ENCODE measurements around the gene AP1M1.
A peak's percentile ranks its signal among the peaks of the same experiment; 100 is the strongest.

Gene AP1M1

GRCh38 chr19:16185123-16185767 lies 12.5 kb upstream of the AP1M1 start, which contains the start of gene FAM32A:
TSS of gene FAM32A (plus strand) at chr19:16185410. CDS start at chr19:16185443, 33 bp downstream.
- DNase-seq (ENCODE audit: low read depth) = peak; percentile 99

- peak; percentile 70 for DNase-seq (ENCODE audit: low read depth)
These were observed 12.0 kb upstream of the AP1M1 start for GRCh38 chr19:16185768-16186123.

DNA sequence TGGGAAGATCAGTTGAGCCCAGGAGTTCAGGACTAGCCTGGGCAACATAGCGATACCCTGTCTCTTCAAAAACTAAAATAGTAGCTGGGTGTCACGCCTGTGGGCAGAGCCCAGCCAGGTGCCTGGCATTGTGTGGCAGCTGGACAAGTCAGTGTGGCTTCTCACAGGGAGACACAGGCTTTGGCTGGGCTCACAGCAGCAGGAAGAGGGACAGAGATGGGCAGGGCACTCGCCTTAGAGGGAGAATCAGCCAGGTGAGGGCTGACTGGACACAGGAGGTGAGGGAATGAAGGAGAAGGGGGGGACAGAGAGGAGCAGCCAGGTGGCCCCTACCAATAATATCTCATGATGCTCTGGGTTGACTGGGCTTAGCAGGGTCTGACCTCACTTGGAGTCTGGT lies 9.2 kb upstream of the AP1M1 start:
- no peak for DNase-seq (ENCODE audit: low read depth)

- no peak for DNase-seq (ENCODE audit: low read depth)
These were observed 7.5 kb upstream of the AP1M1 start for GRCh38 chr19:16190198-16190597.

- no peak for DNase-seq (ENCODE audit: low read depth)
These were observed 7.0 kb upstream of the AP1M1 start for GRCh38 chr19:16190736-16191135.

- DNase-seq (ENCODE audit: low read depth) = no peak
These were observed 6.3 kb upstream of the AP1M1 start for GRCh38 chr19:16191216-16191908.

DNA sequence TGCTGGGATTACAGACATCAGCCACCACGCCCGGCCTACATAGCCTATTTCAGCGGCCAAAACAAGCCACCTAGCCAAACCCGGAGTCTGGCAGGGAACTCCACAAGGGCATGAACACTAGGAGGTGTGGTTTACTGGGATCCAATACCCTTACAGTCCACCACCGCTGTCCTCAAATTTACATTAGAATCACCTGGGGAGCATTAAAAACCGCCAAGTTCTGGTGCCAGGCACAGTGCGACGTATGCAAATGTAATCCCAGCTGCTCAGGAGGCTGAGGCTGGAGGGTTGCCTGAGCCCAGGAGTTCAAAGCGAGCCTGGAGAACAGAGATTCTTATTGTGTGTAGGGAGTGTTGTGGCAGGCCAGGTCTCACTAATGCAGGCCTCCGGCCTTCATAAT lies 4.2 kb upstream of the AP1M1 start:
- no peak for DNase-seq (ENCODE audit: low read depth)

DNA sequence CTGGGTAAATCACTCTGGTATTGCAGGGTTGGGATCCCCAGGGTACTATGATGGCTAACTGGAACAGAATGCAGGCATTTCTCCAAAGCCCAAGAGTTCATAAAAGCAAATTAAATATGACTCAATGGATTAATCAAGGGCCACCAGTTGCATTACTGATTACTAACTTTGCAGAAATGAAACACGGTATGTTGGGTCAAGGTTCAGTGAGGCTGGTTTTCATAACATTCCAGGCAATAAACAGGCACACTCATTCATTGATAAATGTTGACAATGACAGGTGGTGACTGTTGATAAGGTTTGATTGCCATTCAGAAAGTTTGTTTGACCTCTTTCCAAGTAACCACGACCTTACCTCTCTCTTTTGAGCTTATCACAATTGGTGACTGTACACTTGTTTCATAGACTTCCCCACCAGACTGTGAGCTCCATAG lies 506 bp upstream of the AP1M1 start:
- peak; percentile 92 for DNase-seq (ENCODE audit: low read depth)

DNA sequence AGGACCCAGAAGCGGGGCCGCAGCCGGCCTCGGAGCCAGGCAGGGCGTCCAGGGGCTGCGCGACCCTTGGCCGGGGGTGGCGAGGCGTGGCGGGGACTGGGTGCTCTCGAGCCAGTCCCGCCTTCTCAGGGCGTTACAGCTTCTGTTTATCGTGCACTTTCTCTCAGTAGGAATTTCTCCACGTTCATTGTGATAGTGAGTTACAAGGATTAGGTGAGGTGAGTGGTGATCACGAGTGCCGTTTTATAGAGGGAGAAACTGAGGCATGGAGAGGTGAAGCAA lies 600 bp downstream of the AP1M1 start:
- DNase-seq (ENCODE audit: low read depth) = peak; percentile 17

- no peak for DNase-seq (ENCODE audit: low read depth)
These were observed 1.7 kb downstream of the AP1M1 start for GRCh38 chr19:16199275-16199932.

DNA sequence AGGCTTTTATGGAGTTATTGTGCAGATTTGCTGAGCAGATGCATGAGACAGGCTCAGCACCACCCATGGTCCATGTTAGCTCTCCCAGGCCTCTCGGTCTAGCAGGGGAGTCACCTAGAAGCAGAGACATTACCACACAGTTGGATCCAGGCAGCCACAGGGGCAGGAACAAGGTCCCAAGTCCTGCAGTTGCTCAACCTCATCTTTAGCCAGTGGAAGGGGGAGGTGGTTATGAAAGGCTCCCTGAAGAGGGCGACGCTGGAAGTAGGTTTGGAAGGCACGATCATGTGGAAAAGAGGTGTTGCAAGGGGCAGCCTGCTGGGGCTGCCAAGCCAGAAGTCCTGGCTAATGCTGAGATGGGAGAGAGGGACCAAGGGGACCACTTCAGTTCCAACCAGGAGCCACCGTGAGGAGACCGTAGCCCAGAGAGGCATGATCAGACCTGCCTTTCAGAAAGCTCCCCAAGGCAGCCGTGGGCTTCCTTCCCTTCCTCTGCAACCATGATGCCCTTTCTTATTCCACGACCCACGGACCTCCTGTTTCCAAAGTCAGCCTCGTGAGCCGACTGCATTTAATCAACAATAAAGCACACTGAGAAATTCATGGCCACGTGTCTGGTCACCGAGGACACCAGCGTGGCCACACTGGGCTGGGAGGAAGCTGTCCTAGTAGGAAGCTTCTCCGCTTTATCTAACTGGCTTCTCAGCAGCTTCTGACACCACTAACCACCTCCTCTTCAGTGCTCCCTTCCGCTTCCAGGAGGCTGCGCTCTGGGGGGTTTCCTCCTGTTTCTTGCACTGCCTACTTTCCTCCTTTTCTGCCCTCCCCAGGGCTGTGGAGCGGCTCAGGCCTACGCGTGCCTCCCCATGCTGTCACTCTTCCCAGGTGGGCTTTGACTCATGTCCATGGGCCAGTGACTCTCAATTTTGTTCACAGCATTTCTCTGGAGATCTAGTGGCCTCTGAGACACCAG lies 2.6 kb downstream of the AP1M1 start:
- no peak for DNase-seq (ENCODE audit: low read depth)

DNA sequence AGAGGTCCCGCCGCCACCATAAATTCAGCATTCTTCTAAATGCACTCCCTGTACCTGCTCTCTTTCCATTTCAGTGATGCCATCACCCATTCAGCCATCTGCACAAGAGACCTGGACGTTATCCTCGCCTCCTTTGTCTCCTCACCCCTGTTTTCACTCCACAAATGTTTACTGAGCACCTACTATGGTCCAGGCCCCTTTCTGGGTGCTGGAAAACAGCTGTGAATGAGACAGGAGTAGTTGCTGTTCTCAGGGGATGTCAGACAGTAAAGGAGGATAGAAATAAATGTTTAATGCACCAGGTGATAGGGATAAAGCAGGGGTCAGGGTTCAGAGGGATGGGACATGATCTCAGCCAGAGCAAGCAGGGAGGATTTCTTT lies 3.3 kb downstream of the AP1M1 start:
- no peak for DNase-seq (ENCODE audit: low read depth)

DNA sequence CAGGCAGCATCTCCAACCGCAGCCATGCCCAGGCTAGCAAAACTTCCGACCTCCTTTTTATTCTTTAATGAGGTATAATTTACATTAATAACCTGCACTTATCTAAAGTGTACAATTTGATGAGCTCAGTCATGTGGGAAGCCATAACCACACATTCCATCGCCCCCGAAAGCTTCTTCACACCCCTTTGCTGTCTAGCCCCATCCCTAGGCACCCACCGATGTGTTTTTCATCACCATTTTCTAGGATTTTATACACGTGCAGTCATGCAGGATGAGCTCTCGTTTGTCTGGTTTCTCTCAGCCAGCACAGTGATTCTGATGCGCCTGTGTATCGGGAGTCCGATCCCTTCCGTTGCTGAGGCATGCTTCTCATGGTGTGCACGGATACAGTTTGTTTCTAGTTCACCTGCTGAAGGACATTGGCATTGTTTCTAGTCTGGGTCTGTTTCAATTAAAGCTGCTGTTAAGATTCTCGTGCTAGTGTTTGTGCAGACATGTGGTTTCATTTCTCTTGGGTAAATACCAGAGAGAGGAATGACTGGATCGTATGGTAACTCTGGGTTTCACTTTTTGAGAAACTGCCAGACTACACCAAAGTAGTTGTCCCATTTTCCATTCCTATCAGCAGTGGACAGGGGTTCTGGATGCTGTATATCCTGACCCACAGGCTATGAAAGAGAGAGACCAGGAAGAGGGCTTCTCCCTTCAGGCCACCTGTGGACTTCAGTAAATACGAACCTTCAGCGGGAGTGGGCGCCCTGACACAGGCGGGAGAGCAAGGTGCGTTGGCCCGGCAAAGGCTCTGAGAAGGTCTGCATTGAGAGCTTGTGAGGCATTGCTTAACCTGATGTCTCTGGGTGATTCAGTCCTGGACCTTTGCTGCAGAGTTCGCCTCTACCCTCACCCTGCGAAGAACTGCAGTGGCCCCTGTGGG lies 4.9 kb downstream of the AP1M1 start:
- no peak for DNase-seq (ENCODE audit: low read depth)

GRCh38 chr19:16203256-16204004 lies 5.7 kb downstream of the AP1M1 start:
- no peak for DNase-seq (ENCODE audit: low read depth)

DNA sequence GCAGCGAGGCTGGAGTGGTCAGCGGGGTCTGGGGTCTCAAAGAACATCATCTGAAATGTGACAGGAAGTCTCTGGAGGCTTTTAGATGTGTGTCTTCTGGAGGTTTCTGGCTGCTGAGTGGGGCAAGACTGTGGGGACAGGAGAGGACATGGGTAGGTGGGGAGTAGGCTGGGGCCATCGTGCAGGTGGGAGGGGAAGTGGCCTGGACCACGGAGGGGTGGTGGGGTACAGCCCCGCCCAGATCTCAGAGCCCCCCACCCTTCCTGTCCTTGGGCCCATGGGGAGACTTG lies 6.2 kb downstream of the AP1M1 start:
- DNase-seq (ENCODE audit: low read depth) = no peak

- no peak for DNase-seq (ENCODE audit: low read depth)
These were observed 7.7 kb downstream of the AP1M1 start for GRCh38 chr19:16205205-16206045.

- no peak for DNase-seq (ENCODE audit: low read depth)
These were observed 8.4 kb downstream of the AP1M1 start for GRCh38 chr19:16206046-16206605.

GRCh38 chr19:16206637-16207036 lies 8.9 kb downstream of the AP1M1 start:
- DNase-seq (ENCODE audit: low read depth) = no peak

- no peak for DNase-seq (ENCODE audit: low read depth)
These were observed 9.4 kb downstream of the AP1M1 start for GRCh38 chr19:16207063-16207462.
